Keratinocyte (primary cell): ENCODE results near the gene TMTC2.

ENCODE experiments used
- CTCF ChIP-seq, 3 experiments: IDR thresholded peaks in 1 of 3; conservative IDR thresholded peaks in 1 of 3; optimal IDR thresholded peaks in 1 of 3; 2 replicates in 2 of 3; 3 replicates in 1 of 3; pipeline versions ENCODE3 to v1.5.1; 2011; ENCODE audit warnings: low read length in 3 of 3, mild to moderate bottlenecking in 3 of 3, moderate library complexity in 2 of 3, control low read depth in 1 of 3, inconsistent platforms in 1 of 3; ENCODE audit not compliant: insufficient read depth in 2 of 3; ENCODE audit errors: extremely low read depth in 1 of 3
- EZH2 ChIP-seq: IDR thresholded peaks from one replicate; pipeline ENCODE4 v1.6.1; 2012; ENCODE audit warnings: inconsistent platforms, mild to moderate bottlenecking, low read length, moderate library complexity

GRCh38 chr12:82807132-82807737 lies 120.5 kb downstream of the TMTC2 start:
- TF ChIP-seq CTCF (optimal IDR thresholded peaks at IDR 0.05 in 1 of 3, IDR thresholded peaks at IDR 0.05 in 1 of 3, conservative IDR thresholded peaks at IDR 0.05 in 1 of 3; ENCODE audit: extremely low read depth in 1 of 3, insufficient read depth in 2 of 3, low read length in 3 of 3) = no peak
- TF ChIP-seq EZH2 = no peak
